HCT116 (cell line): ENCODE measurements around the gene PLEKHJ1. TPM values are rescaled to one million over a fixed set of nuclear protein-coding genes. Genes with fewer than 3 reads are reported as not detected.

Experiments used
- ATAC-seq: fragments of 200-7000 bp; cut with Tn5 transposase; 2 replicates; pipeline ENCODE4 v1.9.1; 2020; ENCODE audit warnings: mild to moderate bottlenecking, moderate library complexity
- BruUV-seq: library from RNA; stranded (reverse); fragments of 400-500 nt; replicated peaks from 2 replicates; lab custom pipeline; 2021; lab: Mats Ljungman, UMichigan
- CTCF ChIA-PET: fragments of 300-600 bp; sonication (Branson Sonifier 250); formaldehyde crosslinking; loops from one replicate; lab custom pipeline; 2021; ENCODE audit warnings: antibody characterized with exemption; lab: Charles Lee
- POLR2A ChIA-PET: fragments of 300-600, 350-600 bp; sonication (Branson Sonifier 250); formaldehyde crosslinking; loops from one replicate; lab custom pipeline; 2021; ENCODE audit warnings: antibody characterized with exemption; lab: Charles Lee
- RAD21 ChIA-PET, 2 experiments: fragments of 300-600 bp; sonication (Branson Sonifier 250); formaldehyde crosslinking; loops; one replicate each; lab custom pipeline; 2023; ENCODE audit warnings: low total read pairs in 2 of 2; ENCODE audit not compliant: uncharacterized antibody in 2 of 2, unreplicated experiment in 2 of 2, low non-redundant PET in 1 of 2; lab: Charles Lee
- DNase-seq: peaks from one replicate; pipeline ENCODE4 v3.0.0-alpha.2; 2010; ENCODE audit warnings: low read depth, low spot score
- H2AFZ ChIP-seq: fragments of 200-600 bp; shearing (Covaris generic), sonication (generic); 2 replicates; pipeline ENCODE4 v1.6.1; 2017; ENCODE audit warnings: low read depth, mixed run types, mixed read lengths, antibody characterized with exemption, low read length; ENCODE audit not compliant: poor library complexity, severe bottlenecking
- H3K27ac ChIP-seq: 2 replicates; pipeline ENCODE4 v1.5.1; 2012; ENCODE audit warnings: low read depth, low read length
- H3K27me3 ChIP-seq: fragments of 200-600 bp; sonication (generic); 2 replicates; pipeline ENCODE4 v1.6.1; 2016; ENCODE audit warnings: mixed run types, low read length, mixed read lengths; ENCODE audit not compliant: insufficient read depth
- H3K36me3 ChIP-seq, 2 experiments: fragments of 200-500 bp in 1 of 2; fragments of 200-600 bp in 1 of 2; sonication (Bioruptor generic) in 1 of 2; sonication (generic) in 1 of 2; 2 replicates each; pipeline versions ENCODE4 v1.5.1 to v1.6.1; 2014 to 2016; ENCODE audit warnings: low read length in 2 of 2, inconsistent platforms in 1 of 2, mixed read lengths in 1 of 2, mixed run types in 1 of 2; ENCODE audit not compliant: insufficient read depth in 2 of 2, control insufficient read depth in 1 of 2
- H3K4me1 ChIP-seq, 2 experiments: fragments of 200-600 bp in 1 of 2; sonication (generic) in 1 of 2; 2 replicates each; pipeline versions ENCODE4 v1.5.1 to v1.6.1; 2012 to 2017; ENCODE audit warnings: low read length in 2 of 2, inconsistent platforms in 1 of 2, mild to moderate bottlenecking in 1 of 2, mixed read lengths in 1 of 2, mixed run types in 1 of 2, moderate library complexity in 1 of 2; ENCODE audit not compliant: insufficient read depth in 2 of 2, control insufficient read depth in 1 of 2
- H3K4me2 ChIP-seq: fragments of 200-600 bp; sonication (generic); 2 replicates; pipeline ENCODE4 v1.6.1; 2017; ENCODE audit warnings: mixed run types, low read length, mixed read lengths
- H3K4me3 ChIP-seq, 2 experiments: fragments of 200-600 bp in 1 of 2; sonication (generic) in 1 of 2; replicated peaks in 1 of 2; 2 replicates each; pipeline ENCODE4 v1.5.1; 2011 to 2016; ENCODE audit warnings: low read length in 2 of 2, control low read depth in 1 of 2, low read depth in 1 of 2, mild to moderate bottlenecking in 1 of 2, mixed read lengths in 1 of 2, mixed run types in 1 of 2
- H3K79me2 ChIP-seq: fragments of 200-600 bp; sonication (generic); 2 replicates; pipeline ENCODE4 v1.6.1; 2017; ENCODE audit warnings: mild to moderate bottlenecking, mixed run types, low read length, moderate library complexity, mixed read lengths; ENCODE audit not compliant: insufficient read depth
- H3K9ac ChIP-seq: fragments of 200-600 bp; sonication (generic); 2 replicates; pipeline ENCODE4 v1.6.1; 2016; ENCODE audit warnings: low read length, mixed read lengths
- H3K9me2 ChIP-seq: fragments of 200-600 bp; sonication (generic), shearing (Covaris generic); 2 replicates; pipeline ENCODE4 v1.6.1; 2017; ENCODE audit warnings: mixed run types, mild to moderate bottlenecking, moderate library complexity; ENCODE audit not compliant: insufficient read depth
- H3K9me3 ChIP-seq, 2 experiments: fragments of 200-500 bp in 1 of 2; fragments of 200-600 bp in 1 of 2; sonication (Bioruptor generic) in 1 of 2; sonication (generic) in 1 of 2; 2 replicates each; pipeline ENCODE4 v1.6.1; 2014 to 2017; ENCODE audit warnings: low read length in 2 of 2, mixed read lengths in 2 of 2, inconsistent platforms in 1 of 2, low read depth in 1 of 2, mild to moderate bottlenecking in 1 of 2, mixed run types in 1 of 2, moderate library complexity in 1 of 2; ENCODE audit not compliant: control insufficient read depth in 1 of 2, insufficient read depth in 1 of 2
- H4K20me1 ChIP-seq: fragments of 200-600 bp; sonication (generic), shearing (Covaris generic); 2 replicates; pipeline ENCODE4 v1.6.1; 2017; ENCODE audit warnings: mixed run types, mild to moderate bottlenecking, moderate library complexity; ENCODE audit not compliant: insufficient read depth
- EGR1 ChIP-seq: IDR thresholded peaks from 2 replicates; pipeline ENCODE4 v1.6.1; 2012; ENCODE audit warnings: low read depth
- EZH2phosphoT487 ChIP-seq: fragments of 200-600 bp; IDR thresholded peaks from 2 replicates; pipeline ENCODE4 v1.6.1; 2018; ENCODE audit warnings: antibody characterized with exemption, borderline replicate concordance
- JUND ChIP-seq: IDR thresholded peaks from 2 replicates; pipeline ENCODE4 v1.6.1; 2012
- SRF ChIP-seq: IDR thresholded peaks from 2 replicates; pipeline ENCODE4 v1.6.1; 2012; ENCODE audit warnings: low read depth
- ZFX ChIP-seq: fragments of 450-650 bp; IDR thresholded peaks from 2 replicates; pipeline ENCODE4 v1.6.1; 2017
- ZNF274 ChIP-seq: fragments of 200-500 bp; sonication (Bioruptor generic); IDR thresholded peaks from 2 replicates; pipeline ENCODE4 v1.6.1; 2014; ENCODE audit warnings: mild to moderate bottlenecking, low read depth, low read length, inconsistent platforms
- intact Hi-C: fragments of 100-400 bp; cut with micrococcal nuclease; formaldehyde crosslinking; loops from 2 replicates; pipeline ENCODE4 v1.10.0; 2022
- total RNA-seq: library from RNA; stranded (reverse); gene quantifications from one replicate; pipeline ENCODE4 v1.2.1, GENCODE V29; 2021; ENCODE audit not compliant: unreplicated experiment
- TF ChIP-seq, protein P1 (sequence below): IDR thresholded peaks from 2 replicates; pipeline ENCODE4 v1.6.1; 2011; ENCODE audit warnings: mild to moderate bottlenecking, low read length, moderate library complexity; ENCODE audit not compliant: insufficient replicate concordance; ENCODE audit errors: extremely low read depth

PLEKHJ1 gene
- total RNA-seq, 1 experiment from 2014 or later: 88.2 TPM

GRCh38 chr19:2237869-2238153 lies 1.7 kb upstream of the PLEKHJ1 start:
- ATAC-seq (no peak), DNase-seq (no peak)
- H3K4me2 ChIP-seq: peak overlapping the region; percentile 80
- ChIA-PET CTCF (interaction anchor here (1.1 kb wide), 1 partner anchor 82 kb away, joined by 4 read pairs; no protein-coding TSS in a partner anchor), RAD21 (interaction anchor here in 1 of 2 experiments (1.0 kb wide), 1 partner anchor 82 kb away, joined by 4 read pairs; no protein-coding TSS in a partner anchor), POLR2A (no interaction called here)
- no peaks in the 10 kb centered on the region for H3K9me2 ChIP-seq
- peaks cover 17 to 46% of the 10 kb centered on the region in 2 experiments; a peak in 3 of 4 replicates for H3K4me1 ChIP-seq
- intact Hi-C loops: loop anchor here (5.0 kb wide), 1 partner anchor 76 kb away; the partner anchor contains the start of gene DOT1L
- BruUV-seq: no TSS peak
- no peaks in the 10 kb centered on the region for H3K9me3 ChIP-seq
- H2AFZ ChIP-seq: no peak overlapping the region
- H3K27ac ChIP-seq: peak overlapping the region; percentile 95
- H3K9ac ChIP-seq: peak overlapping the region; percentile 99
- H3K4me3 ChIP-seq: peak overlapping the region; percentile 83 to 92
- H4K20me1 ChIP-seq: peaks cover 32% of the 10 kb centered on the region; the same call in 1 of the 2 replicates
- peaks cover 9 to 59% of the 10 kb centered on the region in 2 experiments for H3K36me3 ChIP-seq
- no peaks in the 10 kb centered on the region for H3K27me3 ChIP-seq
- TF ChIP-seq, protein P1, sequence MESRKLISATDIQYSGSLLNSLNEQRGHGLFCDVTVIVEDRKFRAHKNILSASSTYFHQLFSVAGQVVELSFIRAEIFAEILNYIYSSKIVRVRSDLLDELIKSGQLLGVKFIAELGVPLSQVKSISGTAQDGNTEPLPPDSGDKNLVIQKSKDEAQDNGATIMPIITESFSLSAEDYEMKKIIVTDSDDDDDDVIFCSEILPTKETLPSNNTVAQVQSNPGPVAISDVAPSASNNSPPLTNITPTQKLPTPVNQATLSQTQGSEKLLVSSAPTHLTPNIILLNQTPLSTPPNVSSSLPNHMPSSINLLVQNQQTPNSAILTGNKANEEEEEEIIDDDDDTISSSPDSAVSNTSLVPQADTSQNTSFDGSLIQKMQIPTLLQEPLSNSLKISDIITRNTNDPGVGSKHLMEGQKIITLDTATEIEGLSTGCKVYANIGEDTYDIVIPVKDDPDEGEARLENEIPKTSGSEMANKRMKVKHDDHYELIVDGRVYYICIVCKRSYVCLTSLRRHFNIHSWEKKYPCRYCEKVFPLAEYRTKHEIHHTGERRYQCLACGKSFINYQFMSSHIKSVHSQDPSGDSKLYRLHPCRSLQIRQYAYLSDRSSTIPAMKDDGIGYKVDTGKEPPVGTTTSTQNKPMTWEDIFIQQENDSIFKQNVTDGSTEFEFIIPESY: no peak
- TF ChIP-seq EGR1: no peak
- peaks cover 95% of the 10 kb centered on the region for H3K79me2 ChIP-seq

- H3K4me1 ChIP-seq: peaks cover 17 to 46% of the 10 kb centered on the region in 2 experiments; a peak in 3 of 4 replicates
- no peak for TF ChIP-seq JUND
- no peak for TF ChIP-seq SRF
- peak; percentile 85; the same call in 1 of the 2 replicates for TF ChIP-seq ZFX
- no peak for TF ChIP-seq EZH2phosphoT487
- no peak for TF ChIP-seq ZNF274
- peak overlapping the region; percentile 83 to 92 for H3K4me3 ChIP-seq
- H3K9me2 ChIP-seq: no peaks in the 10 kb centered on the region
- peaks cover 32% of the 10 kb centered on the region; the same call in 1 of the 2 replicates for H4K20me1 ChIP-seq
- no peaks in the 10 kb centered on the region for H3K27me3 ChIP-seq
- ChIA-PET CTCF (interaction anchor here (1.1 kb wide), 1 partner anchor 81 kb away, joined by 4 read pairs; no protein-coding TSS in a partner anchor), RAD21 (interaction anchor here in 1 of 2 experiments (1.0 kb wide), 1 partner anchor 82 kb away, joined by 4 read pairs; no protein-coding TSS in a partner anchor), POLR2A (no interaction called here)
- DNase-seq (no peak), ATAC-seq (peak; percentile 34)
- intact Hi-C loops: loop anchor here (5.0 kb wide), 1 partner anchor 75 kb away; the partner anchor contains the start of gene DOT1L
- no peaks in the 10 kb centered on the region for H3K9me3 ChIP-seq
- peaks cover 9 to 55% of the 10 kb centered on the region in 2 experiments for H3K36me3 ChIP-seq
- H3K4me2 ChIP-seq: peak overlapping the region; percentile 80
- peaks cover 91% of the 10 kb centered on the region for H3K79me2 ChIP-seq
- H2AFZ ChIP-seq: no peak overlapping the region
- peak overlapping the region; percentile 95 for H3K27ac ChIP-seq
- H3K9ac ChIP-seq: peak overlapping the region; percentile 99
- BruUV-seq: TSS peak; percentile 46
Measured at GRCh38 chr19:2237051-2237868, 1.1 kb upstream of the PLEKHJ1 start.
